ENCODE data around the gene RTRAF. TPM values are rescaled to one million over a fixed set of nuclear protein-coding genes. Genes with fewer than 3 reads are reported as not detected.

RTRAF gene
- total RNA-seq, 1 experiment from 2014 or later = 184 TPM

- intact Hi-C loops (cut with micrococcal nuclease; ENCODE audit: unreplicated experiment) = no loop called here
- CTCF ChIA-PET = no interaction called here
- no peaks in the 10 kb centered on the region for H3K9me3 ChIP-seq (ENCODE audit: insufficient read depth, low read depth)
- peak overlapping the region; percentile 98 for H2AFZ ChIP-seq
- peak overlapping the region; percentile 100; the same call in 1 of the 2 replicates for H3K4me3 ChIP-seq
- H3K79me2 ChIP-seq (ENCODE audit: low read depth) = peaks cover 32% of the 10 kb centered on the region
- TF ChIP-seq EZH2 (IDR thresholded peaks at IDR 0.05; ENCODE audit: low read depth) (no peak), CTCF (conservative IDR thresholded peaks at IDR 0.05) (no peak)
- no peak overlapping the region for H3K27ac ChIP-seq
- DNase-seq = no peak
- H3K36me3 ChIP-seq (ENCODE audit: low read depth) = peaks cover 17% of the 10 kb centered on the region
- H4K20me1 ChIP-seq (ENCODE audit: insufficient read depth) = no peaks in the 10 kb centered on the region
- POLR2A ChIA-PET (ENCODE audit: unreplicated experiment) = interaction anchor here (0.6 kb wide), 1 partner anchor 94 kb away, joined by 4 read pairs; no protein-coding TSS in a partner anchor
- H3K4me1 ChIP-seq (replicated peaks; ENCODE audit: insufficient read depth) = peaks cover 20% of the 10 kb centered on the region
- no TSS peak for BruUV-seq (replicated peaks)
- H3K27me3 ChIP-seq (ENCODE audit: insufficient read depth, low read depth) = no peaks in the 10 kb centered on the region
- H3F3A ChIP-seq (ENCODE audit: insufficient read depth, low read depth) = peaks cover 4% of the 10 kb centered on the region; the same call in 1 of the 2 replicates
- H3K4me2 ChIP-seq = peak overlapping the region; percentile 89
- H3K9me2 ChIP-seq (ENCODE audit: insufficient read depth) = no peaks in the 10 kb centered on the region; the same call in 1 of the 2 replicates
Measured at GRCh38 chr14:51988221-51988620, 1.1 kb upstream of the RTRAF start.

GRCh38 chr14:51990488-51990887 lies 1.1 kb downstream of the RTRAF start:
- ChIA-PET POLR2A (ENCODE audit: unreplicated experiment) (no interaction called here), CTCF (interaction anchor here (0.6 to 0.7 kb wide), 2 partner anchors 55 to 111 kb away, joined by 4 to 7 read pairs; no protein-coding TSS in a partner anchor)
- Histone ChIP-seq H3K4me2 (peak overlapping the region; percentile 84), H3K4me3 (peak overlapping the region; percentile 100), H3K27ac (no peak overlapping the region), H3K79me2 (ENCODE audit: low read depth) (peaks cover 32% of the 10 kb centered on the region), H3K4me1 (replicated peaks; ENCODE audit: insufficient read depth) (peaks cover 20% of the 10 kb centered on the region), H3K27me3 (ENCODE audit: insufficient read depth, low read depth) (no peaks in the 10 kb centered on the region), H4K20me1 (ENCODE audit: insufficient read depth) (peaks cover 9% of the 10 kb centered on the region; the same call in 1 of the 2 replicates), H3F3A (ENCODE audit: insufficient read depth, low read depth) (peaks cover 10% of the 10 kb centered on the region), H3K9me3 (ENCODE audit: insufficient read depth, low read depth) (no peaks in the 10 kb centered on the region), H3K9me2 (ENCODE audit: insufficient read depth) (no peaks in the 10 kb centered on the region), H3K36me3 (ENCODE audit: low read depth) (peaks cover 29% of the 10 kb centered on the region), H2AFZ (peak overlapping the region; percentile 96; the same call in 1 of the 2 replicates)
- DNase-seq = no peak
- no peak for TF ChIP-seq EZH2 (IDR thresholded peaks at IDR 0.05; ENCODE audit: low read depth)
- no peak for TF ChIP-seq CTCF (conservative IDR thresholded peaks at IDR 0.05)
- BruUV-seq (replicated peaks) = no TSS peak
- intact Hi-C loops (cut with micrococcal nuclease; ENCODE audit: unreplicated experiment) = loop anchor here (5.0 kb wide), 1 partner anchor 87 kb away; no protein-coding TSS in a partner anchor

- Histone ChIP-seq H3K9me2 (ENCODE audit: insufficient read depth) (no peaks in the 10 kb centered on the region), H4K20me1 (ENCODE audit: insufficient read depth) (peaks cover 26% of the 10 kb centered on the region; the same call in 1 of the 2 replicates), H3K79me2 (ENCODE audit: low read depth) (peaks cover 39% of the 10 kb centered on the region), H3F3A (ENCODE audit: insufficient read depth, low read depth) (peaks cover 10% of the 10 kb centered on the region), H3K36me3 (ENCODE audit: low read depth) (peaks cover 50% of the 10 kb centered on the region), H3K27me3 (ENCODE audit: insufficient read depth, low read depth) (no peaks in the 10 kb centered on the region), H2AFZ (no peak overlapping the region), H3K4me3 (no peak overlapping the region), H3K9me3 (ENCODE audit: insufficient read depth, low read depth) (no peaks in the 10 kb centered on the region), H3K4me2 (no peak overlapping the region), H3K4me1 (replicated peaks; ENCODE audit: insufficient read depth) (peaks cover 16% of the 10 kb centered on the region), H3K27ac (no peak overlapping the region)
- intact Hi-C loops (cut with micrococcal nuclease; ENCODE audit: unreplicated experiment) = loop anchor here (5.0 kb wide), 1 partner anchor 84 kb away; no protein-coding TSS in a partner anchor
- TF ChIP-seq CTCF (conservative IDR thresholded peaks at IDR 0.05) (no peak), EZH2 (IDR thresholded peaks at IDR 0.05; ENCODE audit: low read depth) (no peak)
- ChIA-PET CTCF (no interaction called here), POLR2A (ENCODE audit: unreplicated experiment) (interaction anchor here (0.6 to 0.7 kb wide), 2 partner anchors 493 to 521 kb away, joined by 4 to 7 read pairs; no protein-coding TSS in a partner anchor)
- no peak for DNase-seq
- BruUV-seq (replicated peaks) = no TSS peak
Measured at GRCh38 chr14:51993285-51993920, 4.1 kb downstream of the RTRAF start.

Data from PC-9 (cell line).